NK-92 (cell line): ENCODE measurements around the gene MTMR8.
"Not testable (repeated sequence)": the region's sequence is repeated elsewhere in the genome, so short reads cannot be mapped to it uniquely, and the experiment has no call there.

Experiments
- DNase-seq: peaks from one replicate; lab custom pipeline; 2025; ENCODE audit not compliant: unreplicated experiment; lab: John Stamatoyannopoulos, UW

Gene MTMR8

GRCh38 chrX:64394874-64395567 is at the start of gene MTMR8:
MTMR8 (minus strand) TSS chrX:64395452; CDS start chrX:64395363, 89 bp downstream.
- no peak for DNase-seq

GRCh38 chrX:64439551-64439950 is 44.3 kb upstream of the MTMR8 start:
- DNase-seq = no peak

- DNase-seq = no peak
Observed at GRCh38 chrX:64437665-64438064, 42.4 kb upstream of the MTMR8 start.

GRCh38 chrX:64437218-64437617 is 42.0 kb upstream of the MTMR8 start:
- no peak for DNase-seq

GRCh38 chrX:64428371-64428770 is 33.1 kb upstream of the MTMR8 start:
- no peak for DNase-seq

- no peak for DNase-seq
Observed at GRCh38 chrX:64427787-64428186, 32.5 kb upstream of the MTMR8 start.

GRCh38 chrX:64427281-64427680 is 32.0 kb upstream of the MTMR8 start:
- no peak for DNase-seq

GRCh38 chrX:64409730-64410129 is 14.5 kb upstream of the MTMR8 start:
- DNase-seq = not testable (repeated sequence)

- DNase-seq = no peak
Observed at GRCh38 chrX:64398088-64398487, 2.8 kb upstream of the MTMR8 start.

GRCh38 chrX:64395568-64395929 is 297 bp upstream of the MTMR8 start:
- DNase-seq = no peak

- DNase-seq = no peak
Observed at GRCh38 chrX:64394059-64394873, 986 bp downstream of the MTMR8 start.

- DNase-seq = no peak
Observed at GRCh38 chrX:64389489-64389888, 5.8 kb downstream of the MTMR8 start.

GRCh38 chrX:64380789-64381188 is 14.5 kb downstream of the MTMR8 start:
- not testable (repeated sequence) for DNase-seq

GRCh38 chrX:64379924-64380323 is 15.3 kb downstream of the MTMR8 start:
- no peak for DNase-seq

- DNase-seq = no peak
Observed at GRCh38 chrX:64377753-64378152, 17.5 kb downstream of the MTMR8 start.

GRCh38 chrX:64352081-64352480 is 43.2 kb downstream of the MTMR8 start:
- no peak for DNase-seq

- no peak for DNase-seq
Observed at GRCh38 chrX:64350521-64350920, 44.7 kb downstream of the MTMR8 start.

GRCh38 chrX:64350047-64350446 is 45.2 kb downstream of the MTMR8 start:
- no peak for DNase-seq

- no peak for DNase-seq
Observed at GRCh38 chrX:64342811-64343210, 52.4 kb downstream of the MTMR8 start.

- no peak for DNase-seq
Observed at GRCh38 chrX:64338296-64338695, 57.0 kb downstream of the MTMR8 start.

GRCh38 chrX:64334467-64334866 is 60.8 kb downstream of the MTMR8 start:
- no peak for DNase-seq

GRCh38 chrX:64330284-64330683 is 65.0 kb downstream of the MTMR8 start:
- no peak for DNase-seq
